DND-41 (cell line): ENCODE data around the gene MED4.

Experiments used
- ATAC-seq: fragments of 200-7000 bp; cut with Tn5 transposase; 3 replicates; pipeline ENCODE4 v1.9.1; 2021; ENCODE audit warnings: low read depth; ENCODE audit not compliant: insufficient read depth
- DNase-seq: peaks from one replicate; pipeline ENCODE4 v3.0.0-alpha.2; 2020
- H2AFZ ChIP-seq: 2 replicates; pipeline ENCODE4 v1.6.0; 2012; ENCODE audit warnings: low read depth, low read length
- H3K27ac ChIP-seq: 2 replicates; pipeline ENCODE4 v1.5.1; 2012; ENCODE audit warnings: low read length, inconsistent platforms
- H3K27me3 ChIP-seq: fragments of 200-600 bp; sonication (generic); 2 replicates; pipeline ENCODE4 v1.6.0; 2012; ENCODE audit warnings: low read length, mild to moderate bottlenecking, inconsistent platforms; ENCODE audit not compliant: insufficient read depth, poor library complexity
- H3K36me3 ChIP-seq: 2 replicates; pipeline ENCODE4 v1.5.1; 2012; ENCODE audit warnings: low read length, inconsistent platforms; ENCODE audit not compliant: insufficient read depth
- H3K4me1 ChIP-seq: 2 replicates; pipeline ENCODE4 v1.5.1; 2012; ENCODE audit warnings: mild to moderate bottlenecking, low read length; ENCODE audit not compliant: insufficient read depth
- H3K4me2 ChIP-seq: 2 replicates; pipeline ENCODE4 v1.6.0; 2012; ENCODE audit warnings: mild to moderate bottlenecking, moderate library complexity, low read length, inconsistent platforms; ENCODE audit not compliant: insufficient read depth
- H3K4me3 ChIP-seq, 2 experiments: fragments of 200-600 bp in 1 of 2; shearing (Covaris generic) in 1 of 2; 2 replicates each; pipeline ENCODE4 v1.5.1; 2012 to 2016; ENCODE audit warnings: inconsistent platforms in 2 of 2, low read length in 2 of 2, mild to moderate bottlenecking in 2 of 2, low read depth in 1 of 2, moderate library complexity in 1 of 2
- H3K79me2 ChIP-seq: 2 replicates; pipeline ENCODE4 v1.6.0; 2012; ENCODE audit warnings: low read length, inconsistent platforms; ENCODE audit not compliant: insufficient read depth
- H3K9ac ChIP-seq: 2 replicates; pipeline ENCODE4 v1.6.0; 2012; ENCODE audit warnings: low read depth, mild to moderate bottlenecking, inconsistent platforms, low read length, moderate library complexity
- H3K9me3 ChIP-seq: 2 replicates; pipeline ENCODE4 v1.5.1; 2012; ENCODE audit warnings: low read length, moderate library complexity, mild to moderate bottlenecking, inconsistent platforms; ENCODE audit not compliant: insufficient read depth, severe bottlenecking
- H4K20me1 ChIP-seq: 2 replicates; pipeline ENCODE4 v1.6.0; 2012; ENCODE audit warnings: low read length; ENCODE audit not compliant: insufficient read depth
- CTCF ChIP-seq: IDR thresholded peaks from 2 replicates; pipeline ENCODE4 v1.5.1; 2012; ENCODE audit warnings: borderline replicate concordance, low read length, moderate library complexity, mild to moderate bottlenecking; ENCODE audit not compliant: poor library complexity, severe bottlenecking; ENCODE audit errors: extremely low read depth
- EZH2 ChIP-seq: IDR thresholded peaks from 3 replicates; pipeline ENCODE4 v1.6.1; 2012; ENCODE audit warnings: borderline replicate concordance, low read depth, mild to moderate bottlenecking, moderate library complexity, low read length, inconsistent platforms; ENCODE audit not compliant: severe bottlenecking

Gene MED4

GRCh38 chr13:48037346-48038173, 57.3 kb downstream of the MED4 start, which contains the start of gene NUDT15:
Gene NUDT15 (plus strand): TSS chr13:48037726. CDS start chr13:48037747, 21 bp downstream.
- Histone ChIP-seq H3K9me3 (peaks cover 8% of the 10 kb centered on the region), H2AFZ (peak within 1 kb of the TSS; percentile 74), H3K9ac (peak within 1 kb of the TSS; percentile 74), H3K27me3 (no peaks in the 10 kb centered on the region), H3K4me2 (peak within 1 kb of the TSS; percentile 87), H3K4me3 (peak within 1 kb of the TSS; percentile 67 to 74), H3K4me1 (peaks cover 35% of the 10 kb centered on the region), H3K36me3 (peaks cover 40% of the 10 kb centered on the region), H3K79me2 (peaks cover 53% of the 10 kb centered on the region), H3K27ac (peak within 1 kb of the TSS; percentile 97), H4K20me1 (no peaks in the 10 kb centered on the region)
- ATAC-seq (peak; percentile 88), DNase-seq (peak; percentile 97)
- TF ChIP-seq CTCF = peak; percentile 99
- no peak for TF ChIP-seq EZH2

- H3K27me3 ChIP-seq = no peaks in the 10 kb centered on the region
- peaks cover 19% of the 10 kb centered on the region for H3K9me3 ChIP-seq
- H3K9ac ChIP-seq = no peak overlapping the region
- H3K4me1 ChIP-seq = no peaks in the 10 kb centered on the region
- no peak overlapping the region for H3K4me3 ChIP-seq
- no peak overlapping the region for H2AFZ ChIP-seq
- ATAC-seq (no peak), DNase-seq (no peak)
- H3K27ac ChIP-seq = no peak overlapping the region
- peaks cover 9% of the 10 kb centered on the region; the same call in 1 of the 2 replicates for H3K79me2 ChIP-seq
- no peaks in the 10 kb centered on the region for H4K20me1 ChIP-seq
- H3K36me3 ChIP-seq = peaks cover 30% of the 10 kb centered on the region
- TF ChIP-seq EZH2 = no peak
- no peak for TF ChIP-seq CTCF
- no peak overlapping the region for H3K4me2 ChIP-seq
Observed at GRCh38 chr13:48029859-48030258, 65.0 kb downstream of the MED4 start.

DNA sequence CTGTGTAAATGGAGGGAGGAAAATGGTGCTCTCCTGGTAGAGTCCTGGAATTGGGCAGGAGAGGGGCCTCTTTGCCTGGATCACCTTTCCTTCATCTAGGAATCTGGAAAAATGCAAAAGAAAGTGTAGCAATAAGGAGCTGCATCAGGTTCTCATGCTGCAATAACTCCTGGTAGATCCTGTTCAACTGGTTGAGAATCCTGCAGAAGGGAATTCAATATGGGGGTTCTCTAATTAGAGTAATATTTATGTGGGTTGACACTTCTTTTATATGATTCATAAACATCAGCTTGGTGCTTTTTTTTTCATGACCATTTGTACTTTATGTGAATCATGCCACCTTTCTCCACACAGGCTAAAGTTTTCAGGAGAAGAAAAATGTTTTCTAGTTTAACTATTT, 66.8 kb downstream of the MED4 start:
- Histone ChIP-seq H3K36me3 (peaks cover 19% of the 10 kb centered on the region; the same call in 1 of the 2 replicates), H3K4me2 (no peak overlapping the region), H3K4me3 (no peak overlapping the region), H3K27ac (no peak overlapping the region), H2AFZ (no peak overlapping the region), H3K4me1 (no peaks in the 10 kb centered on the region), H4K20me1 (no peaks in the 10 kb centered on the region), H3K79me2 (peaks cover 4% of the 10 kb centered on the region; the same call in 1 of the 2 replicates), H3K9ac (no peak overlapping the region), H3K9me3 (peaks cover 16% of the 10 kb centered on the region), H3K27me3 (no peaks in the 10 kb centered on the region)
- ATAC-seq (no peak), DNase-seq (no peak)
- TF ChIP-seq EZH2 (no peak), CTCF (no peak)
